ENCODE measurements around the gene LCN10.

DNA sequence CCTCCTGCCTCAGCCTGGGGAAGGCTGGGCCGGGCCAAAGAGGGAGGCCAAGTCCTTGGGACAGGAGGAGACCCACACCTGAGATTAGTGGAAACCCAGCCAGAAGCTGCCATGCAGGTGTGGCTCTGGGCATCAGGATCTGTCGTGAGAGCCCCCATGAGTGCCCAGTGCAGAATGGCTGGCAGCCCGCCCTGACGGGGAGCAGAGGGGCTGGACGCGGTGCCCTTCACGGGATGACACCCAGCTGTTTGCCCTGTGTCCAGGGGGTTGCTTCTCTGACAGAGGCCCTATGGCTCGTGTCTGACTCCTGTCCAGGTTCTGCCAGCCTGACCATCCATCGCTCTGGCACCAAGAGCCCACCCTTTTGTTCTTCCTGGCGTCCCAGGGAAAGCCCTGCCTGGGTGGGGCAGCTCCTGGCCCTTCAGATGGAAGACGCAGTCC lies 21.8 kb downstream of the LCN10 start:
- TF ChIP-seq, protein P1, sequence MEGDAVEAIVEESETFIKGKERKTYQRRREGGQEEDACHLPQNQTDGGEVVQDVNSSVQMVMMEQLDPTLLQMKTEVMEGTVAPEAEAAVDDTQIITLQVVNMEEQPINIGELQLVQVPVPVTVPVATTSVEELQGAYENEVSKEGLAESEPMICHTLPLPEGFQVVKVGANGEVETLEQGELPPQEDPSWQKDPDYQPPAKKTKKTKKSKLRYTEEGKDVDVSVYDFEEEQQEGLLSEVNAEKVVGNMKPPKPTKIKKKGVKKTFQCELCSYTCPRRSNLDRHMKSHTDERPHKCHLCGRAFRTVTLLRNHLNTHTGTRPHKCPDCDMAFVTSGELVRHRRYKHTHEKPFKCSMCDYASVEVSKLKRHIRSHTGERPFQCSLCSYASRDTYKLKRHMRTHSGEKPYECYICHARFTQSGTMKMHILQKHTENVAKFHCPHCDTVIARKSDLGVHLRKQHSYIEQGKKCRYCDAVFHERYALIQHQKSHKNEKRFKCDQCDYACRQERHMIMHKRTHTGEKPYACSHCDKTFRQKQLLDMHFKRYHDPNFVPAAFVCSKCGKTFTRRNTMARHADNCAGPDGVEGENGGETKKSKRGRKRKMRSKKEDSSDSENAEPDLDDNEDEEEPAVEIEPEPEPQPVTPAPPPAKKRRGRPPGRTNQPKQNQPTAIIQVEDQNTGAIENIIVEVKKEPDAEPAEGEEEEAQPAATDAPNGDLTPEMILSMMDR (IDR thresholded peaks at IDR 0.05) = no peak
- TF ChIP-seq POLR2AphosphoS5 (IDR thresholded peaks at IDR 0.05) (no peak), EP300 (IDR thresholded peaks at IDR 0.05) (no peak)
